HepG2 (cell line): ENCODE measurements around the gene REPIN1. TPM values are rescaled to one million over a fixed set of nuclear protein-coding genes. Genes with fewer than 3 reads are reported as not detected.

Source experiments
- CBFB ChIP-seq: sonication (generic); formaldehyde crosslinking; IDR thresholded peaks from 2 replicates; pipeline ENCODE4 v1.4.0; 2020; ENCODE audit warnings: missing genetic modification reagents
- CEBPB ChIP-seq: IDR thresholded peaks from 2 replicates; pipeline ENCODE4 v1.6.1; 2011; ENCODE audit warnings: low read depth, low read length, improper control_type of control experiment, borderline replicate concordance
- DPF2 ChIP-seq: sonication (generic); formaldehyde crosslinking; IDR thresholded peaks from 2 replicates; pipeline ENCODE4 v1.4.0; 2020; ENCODE audit warnings: mild to moderate bottlenecking, low read depth, missing genetic modification reagents, borderline replicate concordance
- FOXM1 ChIP-seq: sonication (generic); formaldehyde crosslinking; IDR thresholded peaks from 2 replicates; pipeline ENCODE4 v1.5.0; 2020; ENCODE audit warnings: missing genetic modification reagents
- HMGA1 ChIP-seq: sonication (generic); formaldehyde crosslinking; conservative IDR thresholded peaks from 2 replicates; pipeline ENCODE4 v1.4.0; 2020; ENCODE audit warnings: missing genetic modification reagents
- HOXA3 ChIP-seq: sonication (generic); formaldehyde crosslinking; IDR thresholded peaks from 2 replicates; pipeline ENCODE4 v1.5.0; 2020; ENCODE audit warnings: missing genetic modification reagents
- ISL2 ChIP-seq: sonication (generic); formaldehyde crosslinking; IDR thresholded peaks from 2 replicates; pipeline ENCODE4 v1.5.0; 2020; ENCODE audit warnings: missing genetic modification reagents
- KDM2A ChIP-seq: sonication (generic); formaldehyde crosslinking; IDR thresholded peaks from 2 replicates; pipeline ENCODE4 v1.4.0; 2020; ENCODE audit warnings: low read depth, missing genetic modification reagents, borderline replicate concordance
- MAZ ChIP-seq, 2 experiments: sonication (generic) in 1 of 2; formaldehyde crosslinking in 1 of 2; IDR thresholded peaks; 2 replicates each; pipeline versions ENCODE4 v1.5.0 to v1.6.1; 2012 to 2020; ENCODE audit warnings: low read depth in 2 of 2, mild to moderate bottlenecking in 2 of 2, borderline replicate concordance in 1 of 2, improper control_type of control experiment in 1 of 2, low read length in 1 of 2, missing genetic modification reagents in 1 of 2, moderate library complexity in 1 of 2
- MIXL1 ChIP-seq: IDR thresholded peaks from 2 replicates; pipeline ENCODE4 v1.6.1; 2016
- NCOA5 ChIP-seq: sonication (generic); formaldehyde crosslinking; IDR thresholded peaks from 2 replicates; pipeline ENCODE4 v1.4.0; 2020; ENCODE audit warnings: missing genetic modification reagents
- SNRNP70 ChIP-seq: fragments of 200-400 bp; formaldehyde crosslinking; IDR thresholded peaks from 2 replicates; pipeline ENCODE4 v1.6.1; 2017; ENCODE audit warnings: mild to moderate bottlenecking, low read depth, low read length, moderate library complexity
- SOX6 ChIP-seq, 2 experiments: fragments of 450-650 bp in 1 of 2; sonication (generic) in 1 of 2; formaldehyde crosslinking in 1 of 2; IDR thresholded peaks; 2 replicates each; pipeline versions ENCODE4 v1.4.0 to v1.6.1; 2017 to 2020; ENCODE audit warnings: antibody characterized with exemption in 1 of 2, mild to moderate bottlenecking in 1 of 2, missing genetic modification reagents in 1 of 2
- ZKSCAN5 ChIP-seq: sonication (generic); formaldehyde crosslinking; IDR thresholded peaks from 2 replicates; pipeline ENCODE4 v1.5.1; 2020; ENCODE audit warnings: mild to moderate bottlenecking, missing genetic modification reagents
- ZNF224 ChIP-seq: sonication (generic); formaldehyde crosslinking; IDR thresholded peaks from 2 replicates; pipeline ENCODE4 v1.5.0; 2020; ENCODE audit warnings: mild to moderate bottlenecking, missing genetic modification reagents
- ZNF337 ChIP-seq: sonication (generic); formaldehyde crosslinking; IDR thresholded peaks from 2 replicates; pipeline ENCODE4 v1.5.1; 2020; ENCODE audit warnings: missing genetic modification reagents, low read depth, mild to moderate bottlenecking, borderline replicate concordance
- ZNF431 ChIP-seq: sonication (generic); formaldehyde crosslinking; IDR thresholded peaks from 2 replicates; pipeline ENCODE4 v1.9.0; 2022; ENCODE audit warnings: missing genetic modification reagents, low read depth, mild to moderate bottlenecking, borderline replicate concordance
- ZNF510 ChIP-seq: sonication (generic); formaldehyde crosslinking; IDR thresholded peaks from 2 replicates; pipeline ENCODE4 v1.4.0; 2020; ENCODE audit warnings: low read depth, mild to moderate bottlenecking, missing genetic modification reagents
- ZNF816 ChIP-seq: sonication (generic); formaldehyde crosslinking; IDR thresholded peaks from 2 replicates; pipeline ENCODE4 v1.8.0; 2022; ENCODE audit warnings: missing genetic modification reagents, mild to moderate bottlenecking, borderline replicate concordance
- polyA plus RNA-seq, 8 experiments: library from polyadenylated mRNA; depleted of rRNA in 3 of 8; stranded (reverse) in 7 of 8; unstranded in 1 of 8; fragments of >200 nt; fragmentation: Illumina TruSeq in 4 of 8; extraction: Trizol in 4 of 8; gene quantifications; 2 replicates each; pipeline versions ENCODE4 v1.2.1 to v1.2.3, GENCODE V29; 2011 to 2016; ENCODE audit warnings: low read depth in 4 of 8, missing spikeins in 1 of 8, mixed read lengths in 1 of 8; ENCODE audit not compliant: insufficient read depth in 1 of 8
- total RNA-seq, 5 experiments: library from RNA; depleted of rRNA; stranded (reverse); fragments of >200 nt; fragmentation: Illumina TruSeq; extraction: Trizol; gene quantifications; 2 replicates each; pipeline ENCODE4 v1.2.3, GENCODE V29; 2016; ENCODE audit warnings: low read depth in 1 of 5
- TF ChIP-seq, protein P1 (sequence below): sonication (generic); formaldehyde crosslinking; IDR thresholded peaks from 2 replicates; pipeline ENCODE4 v1.5.1; 2020; ENCODE audit warnings: mild to moderate bottlenecking, missing genetic modification reagents, borderline replicate concordance
- TF ChIP-seq, protein P2 (sequence below): sonication (generic); formaldehyde crosslinking; IDR thresholded peaks from 2 replicates; pipeline ENCODE4 v1.5.0; 2020; ENCODE audit warnings: mild to moderate bottlenecking, missing genetic modification reagents
- TF ChIP-seq, protein P3 (sequence below), 2 experiments: sonication (generic) in 1 of 2; formaldehyde crosslinking in 1 of 2; IDR thresholded peaks; 2 replicates each; pipeline versions ENCODE4 v1.4.0 to v1.6.1; 2018 to 2020; ENCODE audit warnings: missing genetic modification reagents in 2 of 2, borderline replicate concordance in 1 of 2, low read depth in 1 of 2, mild to moderate bottlenecking in 1 of 2, missing biosample characterization in 1 of 2

Gene REPIN1
- total and polyA plus RNA-seq, 2 of the 13 experiments (the other 11 are each of a cell fraction or from before 2014, with no cell fraction given): 69.9 to 108 TPM

DNA sequence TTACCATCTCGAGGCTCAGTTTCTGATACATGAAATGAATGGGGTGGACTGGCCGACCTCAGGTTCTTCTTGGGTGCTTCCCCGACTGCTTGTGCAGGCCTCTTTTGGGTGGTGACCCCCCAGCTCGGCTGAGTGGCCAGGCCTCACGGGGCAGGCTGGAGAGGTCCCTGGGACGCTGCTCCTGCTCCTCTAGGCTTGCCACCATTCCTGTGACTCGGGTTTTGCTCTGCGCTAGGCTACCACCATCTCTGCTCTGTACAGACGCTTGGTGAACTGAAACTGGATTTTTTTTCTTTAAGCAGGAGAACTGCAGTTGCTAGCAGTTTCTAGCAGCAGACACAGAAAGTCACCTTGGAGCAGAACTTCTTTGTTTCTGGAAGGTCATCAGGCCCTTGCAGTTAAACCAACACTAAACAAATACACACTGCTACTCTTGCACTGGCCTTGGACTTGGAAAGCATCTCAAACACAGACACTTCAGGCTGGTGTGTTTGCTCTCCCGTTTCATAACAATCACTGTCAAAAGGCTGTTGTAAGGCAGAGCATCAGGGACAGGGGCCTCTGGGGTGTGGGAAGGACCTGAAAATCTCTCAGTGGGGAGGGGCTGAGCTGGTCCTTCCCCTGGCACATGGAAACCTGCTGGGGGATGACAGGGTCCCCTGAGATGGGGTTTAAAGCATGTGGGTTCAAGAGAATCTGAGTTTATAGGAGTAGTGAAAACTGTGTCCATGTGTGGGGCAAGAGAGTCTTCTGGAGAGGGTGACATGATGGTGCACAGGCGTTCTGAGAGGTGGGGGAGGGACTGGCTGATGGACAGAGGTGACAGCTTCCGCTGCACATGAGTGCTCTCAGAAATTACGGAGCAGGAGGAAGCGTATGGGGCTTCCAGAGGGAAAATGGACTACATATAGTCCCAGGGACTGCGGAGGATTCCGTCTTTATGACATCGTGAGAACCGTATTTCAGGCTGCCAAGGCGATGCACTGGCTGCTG, 46.8 kb downstream of the REPIN1 start (continued):
- TF ChIP-seq, protein P1, sequence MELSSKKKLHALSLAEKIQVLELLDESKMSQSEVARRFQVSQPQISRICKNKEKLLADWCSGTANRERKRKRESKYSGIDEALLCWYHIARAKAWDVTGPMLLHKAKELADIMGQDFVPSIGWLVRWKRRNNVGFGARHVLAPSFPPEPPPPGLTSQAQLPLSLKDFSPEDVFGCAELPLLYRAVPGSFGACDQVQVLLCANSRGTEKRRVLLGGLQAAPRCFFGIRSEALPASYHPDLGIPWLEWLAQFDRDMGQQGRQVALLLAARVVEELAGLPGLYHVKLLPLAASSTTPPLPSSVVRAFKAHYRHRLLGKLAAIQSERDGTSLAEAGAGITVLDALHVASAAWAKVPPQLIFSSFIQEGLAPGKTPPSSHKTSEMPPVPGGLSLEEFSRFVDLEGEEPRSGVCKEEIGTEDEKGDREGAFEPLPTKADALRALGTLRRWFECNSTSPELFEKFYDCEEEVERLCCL (CRISPR knock-in tag): no peak
- TF ChIP-seq HMGA1: no peak
- TF ChIP-seq, protein P2, sequence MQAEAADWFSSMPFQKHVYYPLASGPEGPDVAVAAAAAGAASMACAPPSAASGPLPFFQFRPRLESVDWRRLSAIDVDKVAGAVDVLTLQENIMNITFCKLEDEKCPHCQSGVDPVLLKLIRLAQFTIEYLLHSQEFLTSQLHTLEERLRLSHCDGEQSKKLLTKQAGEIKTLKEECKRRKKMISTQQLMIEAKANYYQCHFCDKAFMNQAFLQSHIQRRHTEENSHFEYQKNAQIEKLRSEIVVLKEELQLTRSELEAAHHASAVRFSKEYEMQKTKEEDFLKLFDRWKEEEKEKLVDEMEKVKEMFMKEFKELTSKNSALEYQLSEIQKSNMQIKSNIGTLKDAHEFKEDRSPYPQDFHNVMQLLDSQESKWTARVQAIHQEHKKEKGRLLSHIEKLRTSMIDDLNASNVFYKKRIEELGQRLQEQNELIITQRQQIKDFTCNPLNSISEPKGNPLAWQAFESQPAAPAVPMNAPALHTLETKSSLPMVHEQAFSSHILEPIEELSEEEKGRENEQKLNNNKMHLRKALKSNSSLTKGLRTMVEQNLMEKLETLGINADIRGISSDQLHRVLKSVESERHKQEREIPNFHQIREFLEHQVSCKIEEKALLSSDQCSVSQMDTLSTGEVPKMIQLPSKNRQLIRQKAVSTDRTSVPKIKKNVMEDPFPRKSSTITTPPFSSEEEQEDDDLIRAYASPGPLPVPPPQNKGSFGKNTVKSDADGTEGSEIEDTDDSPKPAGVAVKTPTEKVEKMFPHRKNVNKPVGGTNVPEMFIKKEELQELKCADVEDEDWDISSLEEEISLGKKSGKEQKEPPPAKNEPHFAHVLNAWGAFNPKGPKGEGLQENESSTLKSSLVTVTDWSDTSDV (CRISPR knock-in tag): no peak
- TF ChIP-seq, protein P3, sequence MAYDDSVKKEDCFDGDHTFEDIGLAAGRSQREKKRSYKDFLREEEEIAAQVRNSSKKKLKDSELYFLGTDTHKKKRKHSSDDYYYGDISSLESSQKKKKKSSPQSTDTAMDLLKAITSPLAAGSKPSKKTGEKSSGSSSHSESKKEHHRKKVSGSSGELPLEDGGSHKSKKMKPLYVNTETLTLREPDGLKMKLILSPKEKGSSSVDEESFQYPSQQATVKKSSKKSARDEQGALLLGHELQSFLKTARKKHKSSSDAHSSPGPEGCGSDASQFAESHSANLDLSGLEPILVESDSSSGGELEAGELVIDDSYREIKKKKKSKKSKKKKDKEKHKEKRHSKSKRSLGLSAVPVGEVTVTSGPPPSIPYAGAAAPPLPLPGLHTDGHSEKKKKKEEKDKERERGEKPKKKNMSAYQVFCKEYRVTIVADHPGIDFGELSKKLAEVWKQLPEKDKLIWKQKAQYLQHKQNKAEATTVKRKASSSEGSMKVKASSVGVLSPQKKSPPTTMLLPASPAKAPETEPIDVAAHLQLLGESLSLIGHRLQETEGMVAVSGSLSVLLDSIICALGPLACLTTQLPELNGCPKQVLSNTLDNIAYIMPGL (CRISPR knock-in tag; IDR thresholded peaks at IDR 0.05; ENCODE audit: borderline replicate concordance in 1 of 2, low read depth in 1 of 2): peak in 1 of 2 experiments; percentile 35; a peak in 1 of 4 replicates
- TF ChIP-seq MAZ (IDR thresholded peaks at IDR 0.05; ENCODE audit: borderline replicate concordance, low read depth, low read length): no peak
- no peak for TF ChIP-seq MAZ (CRISPR knock-in tag; IDR thresholded peaks at IDR 0.05; ENCODE audit: low read depth)
- TF ChIP-seq NCOA5 (CRISPR knock-in tag): no peak
- TF ChIP-seq ZNF816 (CRISPR knock-in tag): no peak
- 0 out of 2 replicates have a peak, but pooled peaks have one; percentile 24 for TF ChIP-seq CBFB (CRISPR knock-in tag)
- peak; percentile 67; the same call in 1 of the 2 replicates for TF ChIP-seq MIXL1
- TF ChIP-seq CEBPB: peak; percentile 39; the same call in 1 of the 2 replicates
- TF ChIP-seq ISL2 (CRISPR knock-in tag): peak; percentile 72; the same call in 1 of the 2 replicates
- peak; percentile 62; the same call in 1 of the 2 replicates for TF ChIP-seq ZNF337 (CRISPR knock-in tag)
- no peak for TF ChIP-seq ZNF224
- no peak for TF ChIP-seq ZNF510 (CRISPR knock-in tag)
- no peak for TF ChIP-seq KDM2A (CRISPR knock-in tag)
- TF ChIP-seq ZNF431 (CRISPR knock-in tag): peak; percentile 48; the same call in 1 of the 2 replicates
- no peak for TF ChIP-seq ZKSCAN5 (CRISPR knock-in tag)
- no peak for TF ChIP-seq SOX6 (IDR thresholded peaks at IDR 0.05)
- peak; percentile 97 for TF ChIP-seq SOX6 (CRISPR knock-in tag; IDR thresholded peaks at IDR 0.05)
- no peak for TF ChIP-seq SNRNP70
- no peak for TF ChIP-seq FOXM1 (CRISPR knock-in tag)
- TF ChIP-seq HOXA3 (CRISPR knock-in tag): peak; percentile 50; the same call in 1 of the 2 replicates
- peak; percentile 39; the same call in 1 of the 2 replicates for TF ChIP-seq DPF2
